BE2C (cell line): ENCODE results near the gene TCF4.

Experiments used
- DNase-seq: peaks from one replicate; pipeline ENCODE4 v3.0.0-alpha.2; 2020
- H3K27me3 ChIP-seq: fragments of 250-450 bp; sonication (Bioruptor Pico); 2 replicates; pipeline ENCODE4 v1.5.1; 2020; ENCODE audit warnings: mild to moderate bottlenecking
- H3K36me3 ChIP-seq: fragments of 250-450 bp; sonication (Bioruptor Pico); 2 replicates; pipeline ENCODE4 v1.5.1; 2020; ENCODE audit warnings: mild to moderate bottlenecking
- H3K4me1 ChIP-seq: fragments of 250-450 bp; sonication (Bioruptor Pico); 2 replicates; pipeline ENCODE4 v1.5.1; 2020
- H3K4me3 ChIP-seq: 2 replicates; pipeline ENCODE4 v1.5.1; 2011; ENCODE audit warnings: low read depth, low read length
- H3K9me3 ChIP-seq: fragments of 250-450 bp; sonication (Bioruptor Pico); 2 replicates; pipeline ENCODE4 v1.5.1; 2020
- TF ChIP-seq, protein P1 (sequence below): IDR thresholded peaks from 2 replicates; pipeline ENCODE4 v1.5.1; 2012; ENCODE audit warnings: mild to moderate bottlenecking, low read depth, low read length

Gene TCF4

DNA sequence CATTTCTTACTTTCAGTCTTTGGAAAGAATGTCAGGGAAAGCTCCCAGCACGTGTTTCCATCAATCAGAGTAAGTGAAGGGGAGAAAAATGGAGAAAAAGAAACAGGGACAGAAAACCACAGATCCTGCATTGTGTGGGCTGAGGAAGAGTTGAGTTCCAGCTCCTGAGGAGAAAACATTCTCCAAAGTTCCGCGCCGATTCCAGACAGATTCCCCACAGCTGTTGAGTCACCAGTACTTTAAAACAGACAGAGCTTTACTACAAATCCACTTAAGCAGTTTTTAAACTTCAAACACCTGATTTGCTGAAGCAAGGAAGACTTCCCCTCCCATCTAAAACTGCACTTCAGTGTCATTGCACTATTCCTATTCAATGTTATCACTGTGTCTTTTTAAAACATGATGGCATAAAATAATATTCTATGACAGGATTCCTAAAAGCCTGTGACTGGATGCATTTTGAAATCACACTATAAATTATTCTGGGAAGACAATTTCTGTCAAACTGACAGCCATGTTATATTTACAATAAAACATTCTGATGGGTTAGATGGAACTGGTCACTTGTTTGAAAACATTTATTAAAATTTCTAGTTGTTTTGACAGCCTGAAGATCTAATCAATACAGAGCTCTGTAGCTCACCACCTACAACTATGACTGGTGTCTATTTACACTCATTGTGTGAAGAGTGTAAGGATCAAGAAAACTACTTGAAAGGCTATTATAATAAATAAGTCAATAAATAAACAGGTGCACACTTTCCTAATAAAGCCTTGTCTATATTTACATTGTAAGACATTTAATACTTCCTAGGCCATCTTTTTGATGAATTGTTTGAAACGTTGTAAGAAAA is 40.9 kb downstream of the TCF4 start:
- DNase-seq = no peak
- H3K36me3 ChIP-seq = peaks cover 8% of the 10 kb centered on the region; the same call in 1 of the 2 replicates
- H3K9me3 ChIP-seq = no peaks in the 10 kb centered on the region
- peak overlapping the region; percentile 28 for H3K4me3 ChIP-seq
- peaks cover 20% of the 10 kb centered on the region for H3K4me1 ChIP-seq
- H3K27me3 ChIP-seq = no peaks in the 10 kb centered on the region
- TF ChIP-seq, protein P1, sequence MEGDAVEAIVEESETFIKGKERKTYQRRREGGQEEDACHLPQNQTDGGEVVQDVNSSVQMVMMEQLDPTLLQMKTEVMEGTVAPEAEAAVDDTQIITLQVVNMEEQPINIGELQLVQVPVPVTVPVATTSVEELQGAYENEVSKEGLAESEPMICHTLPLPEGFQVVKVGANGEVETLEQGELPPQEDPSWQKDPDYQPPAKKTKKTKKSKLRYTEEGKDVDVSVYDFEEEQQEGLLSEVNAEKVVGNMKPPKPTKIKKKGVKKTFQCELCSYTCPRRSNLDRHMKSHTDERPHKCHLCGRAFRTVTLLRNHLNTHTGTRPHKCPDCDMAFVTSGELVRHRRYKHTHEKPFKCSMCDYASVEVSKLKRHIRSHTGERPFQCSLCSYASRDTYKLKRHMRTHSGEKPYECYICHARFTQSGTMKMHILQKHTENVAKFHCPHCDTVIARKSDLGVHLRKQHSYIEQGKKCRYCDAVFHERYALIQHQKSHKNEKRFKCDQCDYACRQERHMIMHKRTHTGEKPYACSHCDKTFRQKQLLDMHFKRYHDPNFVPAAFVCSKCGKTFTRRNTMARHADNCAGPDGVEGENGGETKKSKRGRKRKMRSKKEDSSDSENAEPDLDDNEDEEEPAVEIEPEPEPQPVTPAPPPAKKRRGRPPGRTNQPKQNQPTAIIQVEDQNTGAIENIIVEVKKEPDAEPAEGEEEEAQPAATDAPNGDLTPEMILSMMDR = no peak

DNA sequence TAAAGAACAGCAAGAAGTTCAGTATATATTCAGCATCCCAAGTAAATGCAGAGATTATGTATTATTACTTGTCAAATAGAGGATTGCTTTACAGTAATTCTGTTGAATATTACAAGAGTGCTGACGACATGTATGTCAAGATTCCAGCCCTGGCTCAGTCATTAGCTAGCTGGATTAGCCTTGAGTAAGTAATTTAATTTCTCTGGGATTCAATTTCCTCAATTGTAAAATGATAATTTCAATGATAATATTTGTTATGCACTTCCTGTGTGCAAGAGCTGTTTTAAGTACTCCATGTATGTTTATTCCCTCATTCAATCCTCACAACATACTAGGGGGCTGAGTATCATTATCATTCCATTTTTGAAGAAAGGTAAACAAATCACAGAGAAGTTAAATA is 44.0 kb downstream of the TCF4 start:
- TF ChIP-seq, protein P1 = no peak
- H3K9me3 ChIP-seq = no peaks in the 10 kb centered on the region

DNA sequence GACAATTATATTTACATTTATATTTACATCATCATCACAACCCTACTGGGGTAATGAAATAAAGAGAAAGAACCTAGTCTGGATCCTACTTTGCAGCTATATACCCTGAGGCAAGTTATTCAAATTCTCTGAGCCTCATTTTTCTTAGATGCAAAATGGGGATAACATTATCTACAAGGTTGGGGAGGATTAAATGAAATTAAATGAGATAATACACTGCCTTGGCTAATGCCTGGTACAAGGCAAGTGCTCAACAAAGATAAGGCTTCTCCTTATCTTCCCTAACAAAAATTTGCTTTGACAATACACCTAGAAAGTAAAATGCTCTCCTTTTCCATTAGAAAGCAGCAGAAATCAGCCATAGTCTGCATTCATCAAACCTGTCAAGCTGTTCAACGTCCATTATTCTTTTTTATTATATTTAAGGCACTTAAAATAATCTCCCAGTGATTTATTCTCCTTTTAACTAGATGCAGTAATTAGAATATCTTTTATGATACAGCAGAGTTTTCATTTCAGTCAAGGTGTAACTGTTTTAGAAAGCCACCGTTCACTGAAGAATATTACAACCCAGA is 44.8 kb downstream of the TCF4 start:
- no peak for DNase-seq
- TF ChIP-seq, protein P1 = no peak
- peaks cover 10% of the 10 kb centered on the region for H3K4me1 ChIP-seq
- H3K9me3 ChIP-seq = no peaks in the 10 kb centered on the region
- H3K36me3 ChIP-seq = no peaks in the 10 kb centered on the region
- H3K4me3 ChIP-seq = no peak overlapping the region
- H3K27me3 ChIP-seq = no peaks in the 10 kb centered on the region

More for the DNA sequence above, 44.0 kb downstream of the TCF4 start:
- H3K4me1 ChIP-seq = peaks cover 16% of the 10 kb centered on the region
- peak; percentile 28 for DNase-seq
- H3K27me3 ChIP-seq = no peaks in the 10 kb centered on the region
- peak overlapping the region; percentile 19; the same call in 1 of the 2 replicates for H3K4me3 ChIP-seq
- no peaks in the 10 kb centered on the region for H3K36me3 ChIP-seq

DNA sequence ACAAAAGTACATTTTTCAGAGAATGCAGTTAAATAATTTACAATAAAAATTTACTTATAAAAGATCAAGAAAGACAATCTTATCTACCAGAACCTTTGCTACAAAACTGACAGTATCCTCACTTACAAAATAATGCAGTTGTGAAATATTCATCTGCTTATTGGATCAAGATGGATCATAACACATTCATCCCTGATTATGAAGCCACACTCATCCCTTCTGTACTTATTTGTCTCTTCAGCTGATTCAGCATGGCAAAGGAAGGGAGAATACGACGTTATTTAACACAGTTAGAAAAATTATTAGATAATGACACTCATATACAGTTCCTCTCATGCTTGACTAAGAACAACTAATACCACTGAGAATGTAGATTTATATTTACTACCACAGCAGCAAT is 46.4 kb downstream of the TCF4 start:
- Histone ChIP-seq H3K36me3 (no peaks in the 10 kb centered on the region), H3K4me1 (peaks cover 6% of the 10 kb centered on the region), H3K4me3 (no peak overlapping the region), H3K9me3 (no peaks in the 10 kb centered on the region), H3K27me3 (no peaks in the 10 kb centered on the region)
- DNase-seq = no peak
- TF ChIP-seq, protein P1 = no peak

DNA sequence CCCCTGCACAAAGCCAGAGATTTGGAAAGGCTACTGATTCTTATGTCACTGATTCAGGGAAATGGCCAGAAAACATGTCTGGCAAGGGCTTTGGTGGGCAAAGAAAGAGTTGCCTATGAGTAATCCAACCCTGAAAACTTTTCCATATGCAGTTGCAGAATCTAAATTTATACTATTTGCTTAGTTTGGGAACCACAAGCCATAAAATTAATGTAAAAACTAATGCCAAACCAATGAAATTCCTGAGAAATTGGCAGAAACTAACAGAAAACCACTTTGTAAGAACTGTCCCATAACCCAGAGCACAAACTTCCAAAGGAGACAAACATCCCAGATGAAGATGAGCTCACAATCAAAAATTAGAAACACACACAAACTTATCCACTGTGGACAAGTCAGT is 48.8 kb downstream of the TCF4 start:
- no peaks in the 10 kb centered on the region for H3K9me3 ChIP-seq
- no peaks in the 10 kb centered on the region for H3K36me3 ChIP-seq
- H3K27me3 ChIP-seq = no peaks in the 10 kb centered on the region
- DNase-seq = no peak
- H3K4me1 ChIP-seq = no peaks in the 10 kb centered on the region; the same call in 1 of the 2 replicates
- TF ChIP-seq, protein P1 = no peak
- H3K4me3 ChIP-seq = no peak overlapping the region

DNA sequence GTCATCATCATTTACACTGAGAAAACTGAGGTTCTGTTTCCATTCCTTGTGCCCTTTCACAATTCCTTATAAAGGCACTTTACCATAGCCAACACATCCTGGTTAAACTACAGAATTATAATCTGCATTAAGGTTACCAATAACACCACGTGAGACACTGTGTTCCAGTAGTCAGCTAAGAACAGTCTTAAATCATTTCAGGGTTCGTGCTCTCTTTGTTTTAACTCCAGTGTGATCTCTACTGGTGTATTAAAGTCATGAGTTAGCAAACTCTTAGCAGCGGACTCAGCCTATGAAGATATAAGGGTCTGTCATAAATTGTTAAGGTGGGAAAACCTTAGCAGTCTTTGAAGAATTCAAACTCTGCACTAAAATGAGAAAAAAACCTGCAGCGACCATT is 53.0 kb downstream of the TCF4 start:
- DNase-seq = no peak
- no peak overlapping the region for H3K4me3 ChIP-seq
- H3K27me3 ChIP-seq = no peaks in the 10 kb centered on the region
- no peaks in the 10 kb centered on the region for H3K9me3 ChIP-seq
- H3K36me3 ChIP-seq = no peaks in the 10 kb centered on the region
- H3K4me1 ChIP-seq = no peaks in the 10 kb centered on the region
- TF ChIP-seq, protein P1 = no peak
